ENCODE results near the gene RTF1.

The RTF1 gene

GRCh38 chr15:41507820-41508290 is 91.0 kb downstream of the RTF1 start:
- no peak for DNase-seq

- DNase-seq, result no peak
Observed at GRCh38 chr15:41510728-41511127, 93.8 kb downstream of the RTF1 start.

GRCh38 chr15:41511331-41511898 is 94.5 kb downstream of the RTF1 start:
- no peak for DNase-seq

- DNase-seq, result peak in 2 of 6 experiments; percentile 12 to 17
Observed at GRCh38 chr15:41511899-41512369, 95.0 kb downstream of the RTF1 start.

GRCh38 chr15:41512512-41512939 is 95.6 kb downstream of the RTF1 start:
- no peak for DNase-seq

GRCh38 chr15:41512940-41513505 is 96.1 kb downstream of the RTF1 start:
- peak in 3 of 6 experiments; percentile 7 to 28 (median 8) for DNase-seq

- DNase-seq, result peak in 1 of 6 experiments; percentile 8
Observed at GRCh38 chr15:41513506-41514227, 96.8 kb downstream of the RTF1 start, which contains the start of gene LTK. Gene LTK, minus strand, starts transcription at chr15:41513827. Its CDS starts 118 bp downstream, at chr15:41513709.

GRCh38 chr15:41517895-41518449 is 101.1 kb downstream of the RTF1 start:
- no peak for DNase-seq

- DNase-seq, result no peak
Observed at GRCh38 chr15:41520636-41521035, 103.7 kb downstream of the RTF1 start.

- no peak for DNase-seq
Observed at GRCh38 chr15:41521614-41522013, 104.7 kb downstream of the RTF1 start.

GRCh38 chr15:41523097-41523496 is 106.2 kb downstream of the RTF1 start:
- DNase-seq, result no peak

- no peak for DNase-seq
Observed at GRCh38 chr15:41530363-41530956, 113.6 kb downstream of the RTF1 start.
